ENCODE measurements around the gene MTHFD1L.

GRCh38 chr6:150907383-150907782 is 41.9 kb downstream of the MTHFD1L start:
- TF ChIP-seq EZH2phosphoT487 (IDR thresholded peaks at IDR 0.05; ENCODE audit: borderline replicate concordance, low read length) = no peak
- no peak for TF ChIP-seq CTCF (IDR thresholded peaks at IDR 0.05; ENCODE audit: low read depth, low read length, poor library complexity, severe bottlenecking)

All from DOHH2 (cell line).